ENCODE measurements around the gene PDSS2.

The PDSS2 gene

GRCh38 chr6:107357031-107357430 is 102.3 kb downstream of the PDSS2 start:
- no peak for DNase-seq

GRCh38 chr6:107355659-107356058 is 103.7 kb downstream of the PDSS2 start:
- DNase-seq = no peak

GRCh38 chr6:107354451-107354850 is 104.9 kb downstream of the PDSS2 start:
- DNase-seq = no peak

GRCh38 chr6:107353773-107354382 is 105.5 kb downstream of the PDSS2 start:
- DNase-seq = no peak

- DNase-seq = no peak
These were observed 111.1 kb downstream of the PDSS2 start for GRCh38 chr6:107348224-107348623.

GRCh38 chr6:107345393-107345792 is 114.0 kb downstream of the PDSS2 start:
- no peak for DNase-seq

GRCh38 chr6:107344981-107345380 is 114.4 kb downstream of the PDSS2 start:
- DNase-seq = no peak

GRCh38 chr6:107344383-107344782 is 115.0 kb downstream of the PDSS2 start:
- no peak for DNase-seq

GRCh38 chr6:107342144-107342543 is 117.2 kb downstream of the PDSS2 start:
- no peak for DNase-seq

GRCh38 chr6:107340881-107341280 is 118.5 kb downstream of the PDSS2 start:
- DNase-seq = no peak

GRCh38 chr6:107337191-107337741 is 122.1 kb downstream of the PDSS2 start:
- no peak for DNase-seq

- no peak for DNase-seq
These were observed 125.3 kb downstream of the PDSS2 start for GRCh38 chr6:107334026-107334425.

- no peak for DNase-seq
These were observed 125.9 kb downstream of the PDSS2 start for GRCh38 chr6:107333491-107333890.

- DNase-seq = no peak
These were observed 127.7 kb downstream of the PDSS2 start for GRCh38 chr6:107331409-107332386.

- no peak for DNase-seq
These were observed 129.2 kb downstream of the PDSS2 start for GRCh38 chr6:107330168-107330567.

- no peak for DNase-seq
These were observed 130.1 kb downstream of the PDSS2 start for GRCh38 chr6:107329063-107329860.

GRCh38 chr6:107328081-107328480 is 131.3 kb downstream of the PDSS2 start:
- DNase-seq = no peak

GRCh38 chr6:107323133-107323785 is 136.1 kb downstream of the PDSS2 start:
- DNase-seq = no peak

- DNase-seq = no peak
These were observed 137.6 kb downstream of the PDSS2 start for GRCh38 chr6:107321793-107322192.

GRCh38 chr6:107319906-107320530 is 139.3 kb downstream of the PDSS2 start:
- no peak for DNase-seq

- DNase-seq = peak; percentile 19
These were observed 141.1 kb downstream of the PDSS2 start for GRCh38 chr6:107318100-107318736.

All from CD4-positive, alpha-beta T cell treated with Interleukin-12 subunit alpha and Interleukin-12 subunit beta, for 1 hour (primary cell).